Fibroblast of lung (primary cell): ENCODE measurements around the gene NAV1. TPM values are rescaled to one million over a fixed set of nuclear protein-coding genes. Genes with fewer than 3 reads are reported as not detected.
A peak's percentile ranks its signal among the peaks of the same experiment; 100 is the strongest.
"Not testable (repeated sequence)": the region's sequence is repeated elsewhere in the genome, so short reads cannot be mapped to it uniquely, and the experiment has no call there.

Experiments
- DNase-seq, 2 donors: peaks; one replicate each; pipeline versions ENCODE4 v3.0.0 to v3.0.0-alpha.2; 2010; ENCODE audit warnings: low read depth in 2 of 2
- H2AFZ ChIP-seq: 2 replicates; pipeline ENCODE4 v1.5.1; 2012; ENCODE audit warnings: low read length, control low read depth, inconsistent platforms
- H3K27ac ChIP-seq: 2 replicates; pipeline ENCODE4 v1.5.1; 2011; ENCODE audit warnings: low read length, control low read depth; ENCODE audit not compliant: insufficient read depth
- H3K27me3 ChIP-seq: 2 replicates; pipeline ENCODE4 v1.5.1; 2011; ENCODE audit warnings: mild to moderate bottlenecking, low read length; ENCODE audit not compliant: control insufficient read depth, insufficient read depth
- H3K36me3 ChIP-seq: 2 replicates; pipeline ENCODE4 v1.5.1; 2011; ENCODE audit warnings: low read length; ENCODE audit not compliant: control insufficient read depth, insufficient read depth
- H3K4me1 ChIP-seq: 2 replicates; pipeline ENCODE4 v1.5.1; 2011; ENCODE audit warnings: low read length; ENCODE audit not compliant: control insufficient read depth, insufficient read depth; ENCODE audit errors: extremely low read depth
- H3K4me2 ChIP-seq: 2 replicates; pipeline ENCODE4 v1.5.1; 2011; ENCODE audit warnings: low read length, control low read depth; ENCODE audit not compliant: insufficient read depth; ENCODE audit errors: extremely low read depth
- H3K4me3 ChIP-seq, 4 experiments: fragments of 200-600 bp in 1 of 4; sonication (generic) in 1 of 4; replicated peaks in 1 of 4; 2 replicates each; pipeline ENCODE4 v1.5.1; 2011 to 2016; ENCODE audit warnings: low read length in 4 of 4, low read depth in 3 of 4, mild to moderate bottlenecking in 3 of 4, control low read depth in 2 of 4, inconsistent platforms in 1 of 4, mixed read lengths in 1 of 4; ENCODE audit not compliant: insufficient read depth in 1 of 4; ENCODE audit errors: control extremely low read depth in 1 of 4
- H3K79me2 ChIP-seq: 2 replicates; pipeline ENCODE4 v1.5.1; 2012; ENCODE audit warnings: mild to moderate bottlenecking, low read length, inconsistent platforms; ENCODE audit not compliant: control insufficient read depth, insufficient read depth
- H3K9ac ChIP-seq: 2 replicates; pipeline ENCODE4 v1.5.1; 2011; ENCODE audit warnings: mild to moderate bottlenecking, low read length, control low read depth; ENCODE audit not compliant: insufficient read depth
- H3K9me3 ChIP-seq: 2 replicates; pipeline ENCODE4 v1.5.1; 2012; ENCODE audit warnings: low read depth, low read length; ENCODE audit not compliant: control insufficient read depth, insufficient read depth
- H4K20me1 ChIP-seq: 2 replicates; pipeline ENCODE4 v1.5.1; 2011; ENCODE audit warnings: low read length; ENCODE audit not compliant: control insufficient read depth, insufficient read depth; ENCODE audit errors: extremely low read depth
- CTCF ChIP-seq, 2 donors: IDR thresholded peaks in 1 of 2; conservative IDR thresholded peaks in 1 of 2; 1 replicate in 1 of 2; 2 replicates in 1 of 2; pipeline ENCODE4 v1.5.1; 2011 to 2012; ENCODE audit warnings: low read length in 2 of 2, control low read depth in 1 of 2, inconsistent platforms in 1 of 2, low read depth in 1 of 2, mild to moderate bottlenecking in 1 of 2
- EZH2 ChIP-seq: IDR thresholded peaks from 2 replicates; pipeline ENCODE4 v1.5.1; 2012; ENCODE audit warnings: low read length, control low read depth, mild to moderate bottlenecking; ENCODE audit errors: missing control alignments
- polyA plus RNA-seq, 2 donors: library from polyadenylated mRNA; depleted of rRNA in 1 of 2; stranded (reverse) in 1 of 2; unstranded in 1 of 2; fragments of >200 nt; gene quantifications; 2 replicates each; pipeline ENCODE4 v1.2.1, GENCODE V29; 2011 to 2012; ENCODE audit warnings: missing spikeins in 1 of 2
- total RNA-seq: library from RNA; depleted of rRNA; stranded (reverse); fragments of >200 nt; gene quantifications from 2 replicates; pipeline ENCODE4 v1.2.1, GENCODE V29; 2014

The NAV1 gene
- total and polyA plus RNA-seq, 2 donors (not counting 1 experiment from before 2014, with no cell fraction given): 19.8 to 64.0 TPM

GRCh38 chr1:201517631-201518030 lies 21.3 kb upstream of the NAV1 start:
- Histone ChIP-seq H4K20me1 (no peaks in the 10 kb centered on the region), H3K4me1 (peaks cover 2% of the 10 kb centered on the region), H3K9ac (no peak overlapping the region), H3K4me3 (no peak overlapping the region), H2AFZ (no peak overlapping the region), H3K36me3 (no peaks in the 10 kb centered on the region), H3K79me2 (no peaks in the 10 kb centered on the region), H3K27me3 (no peaks in the 10 kb centered on the region), H3K9me3 (no peaks in the 10 kb centered on the region), H3K27ac (no peak overlapping the region), H3K4me2 (no peak overlapping the region)
- peak in 1 of 2 donors; percentile 55 for DNase-seq
- no peak for TF ChIP-seq CTCF (conservative IDR thresholded peaks at IDR 0.05 in 1 of 2, IDR thresholded peaks at IDR 0.05 in 1 of 2; ENCODE audit: low read depth in 1 of 2, low read length in 2 of 2)
- TF ChIP-seq EZH2: no peak

GRCh38 chr1:201518071-201518470 lies 20.9 kb upstream of the NAV1 start:
- Histone ChIP-seq H2AFZ (no peak overlapping the region), H3K9me3 (no peaks in the 10 kb centered on the region), H3K27ac (no peak overlapping the region), H3K27me3 (no peaks in the 10 kb centered on the region), H3K4me3 (no peak overlapping the region), H3K79me2 (no peaks in the 10 kb centered on the region), H3K4me1 (no peaks in the 10 kb centered on the region), H3K36me3 (no peaks in the 10 kb centered on the region), H4K20me1 (no peaks in the 10 kb centered on the region), H3K9ac (no peak overlapping the region), H3K4me2 (no peak overlapping the region)
- DNase-seq: no peak
- TF ChIP-seq EZH2: no peak
- TF ChIP-seq CTCF (conservative IDR thresholded peaks at IDR 0.05 in 1 of 2, IDR thresholded peaks at IDR 0.05 in 1 of 2; ENCODE audit: low read depth in 1 of 2, low read length in 2 of 2): no peak

DNA sequence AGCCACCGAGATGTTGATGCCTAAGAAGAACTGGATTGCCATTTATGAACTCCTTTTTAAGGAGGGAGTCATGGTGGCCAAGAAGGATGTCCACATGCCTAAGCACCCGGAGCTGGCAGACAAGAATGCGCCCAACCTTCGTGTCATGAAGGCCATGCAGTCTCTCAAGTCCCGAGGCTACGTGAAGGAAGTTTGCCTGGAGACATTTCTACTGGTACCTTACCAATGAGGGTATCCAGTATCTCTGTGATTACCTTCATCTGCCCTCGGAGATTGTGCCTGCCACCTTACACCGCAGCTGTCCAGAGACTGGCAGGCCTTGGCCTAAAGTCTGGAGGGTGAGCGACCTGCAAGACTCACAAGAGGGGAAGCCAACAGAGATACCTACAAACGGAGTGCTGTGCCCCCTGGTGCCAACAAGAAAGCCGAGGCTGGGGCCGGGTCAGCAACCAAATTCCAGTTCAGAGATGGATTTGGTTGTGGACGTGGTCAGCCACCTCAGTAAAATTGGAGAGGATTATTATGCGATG lies 18.8 kb upstream of the NAV1 start:
- H3K27me3 ChIP-seq, H3K4me2 ChIP-seq, H3K4me3 ChIP-seq, H3K79me2 ChIP-seq, H4K20me1 ChIP-seq, H2AFZ ChIP-seq, H3K9ac ChIP-seq, H3K9me3 ChIP-seq, DNase-seq, H3K4me1 ChIP-seq, H3K36me3 ChIP-seq, H3K27ac ChIP-seq: not testable (repeated sequence)
